HG03354 (cell line): ENCODE results near the gene HECTD4.

Experiments
- ATAC-seq: cut with Tn5 transposase; IDR thresholded peaks from one replicate; pipeline ENCODE4 v1.9.1; 2021; ENCODE audit warnings: mild to moderate bottlenecking; ENCODE audit not compliant: unreplicated experiment, poor library complexity, severe bottlenecking

The HECTD4 gene

GRCh38 chr12:112325622-112326207 is 56.5 kb downstream of the HECTD4 start:
- no peak for ATAC-seq

GRCh38 chr12:112325157-112325556 is 57.1 kb downstream of the HECTD4 start:
- no peak for ATAC-seq

GRCh38 chr12:112322882-112323547 is 59.2 kb downstream of the HECTD4 start:
- no peak for ATAC-seq

- no peak for ATAC-seq
Measured at GRCh38 chr12:112322441-112322840, 59.8 kb downstream of the HECTD4 start.

GRCh38 chr12:112321245-112321644 is 61.0 kb downstream of the HECTD4 start:
- no peak for ATAC-seq

DNA sequence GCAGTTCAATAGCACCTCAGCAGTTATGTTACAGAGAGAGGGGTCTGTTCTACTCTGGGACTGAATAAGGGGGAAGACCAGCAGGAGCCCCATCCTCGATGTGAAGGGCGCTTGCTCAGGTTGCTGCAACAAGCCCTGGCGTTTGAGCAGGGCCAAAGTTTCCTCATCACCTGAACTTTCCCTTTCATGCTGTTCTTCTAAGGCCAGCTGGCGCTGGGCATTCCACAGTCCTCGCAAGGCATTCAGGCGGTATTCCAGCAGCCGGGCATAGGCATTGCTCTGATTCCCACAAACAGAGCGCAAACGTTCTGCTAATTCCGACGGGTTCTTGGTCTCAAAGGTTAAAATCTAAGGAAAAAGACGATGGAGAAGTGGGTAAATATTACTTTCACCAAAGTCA is 62.8 kb downstream of the HECTD4 start:
- no peak for ATAC-seq

- no peak for ATAC-seq
Measured at GRCh38 chr12:112317481-112317880, 64.8 kb downstream of the HECTD4 start.

DNA sequence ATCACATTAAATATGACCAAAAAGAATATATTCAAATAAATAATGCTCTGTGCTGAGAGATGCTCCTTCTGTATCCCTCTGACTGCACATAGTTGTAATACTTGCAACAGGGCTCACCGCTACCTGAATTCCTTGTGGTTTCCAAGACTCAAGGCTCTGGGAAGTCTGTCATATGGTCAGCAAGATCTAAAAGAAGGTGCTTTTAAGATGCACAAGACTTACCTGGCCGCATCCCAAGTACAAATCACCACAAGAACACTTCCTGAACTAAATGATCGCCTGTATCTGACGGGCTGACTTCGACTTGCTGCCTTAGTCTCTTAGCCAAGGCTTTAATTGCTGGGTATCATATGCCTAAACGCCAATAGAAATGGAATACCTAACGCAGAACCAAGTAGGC is 67.2 kb downstream of the HECTD4 start:
- no peak for ATAC-seq

- ATAC-seq, result no peak
Measured at GRCh38 chr12:112309797-112310196, 72.4 kb downstream of the HECTD4 start.

- no peak for ATAC-seq
Measured at GRCh38 chr12:112308652-112309051, 73.6 kb downstream of the HECTD4 start.

GRCh38 chr12:112308161-112308560 is 74.1 kb downstream of the HECTD4 start:
- ATAC-seq, result no peak

DNA sequence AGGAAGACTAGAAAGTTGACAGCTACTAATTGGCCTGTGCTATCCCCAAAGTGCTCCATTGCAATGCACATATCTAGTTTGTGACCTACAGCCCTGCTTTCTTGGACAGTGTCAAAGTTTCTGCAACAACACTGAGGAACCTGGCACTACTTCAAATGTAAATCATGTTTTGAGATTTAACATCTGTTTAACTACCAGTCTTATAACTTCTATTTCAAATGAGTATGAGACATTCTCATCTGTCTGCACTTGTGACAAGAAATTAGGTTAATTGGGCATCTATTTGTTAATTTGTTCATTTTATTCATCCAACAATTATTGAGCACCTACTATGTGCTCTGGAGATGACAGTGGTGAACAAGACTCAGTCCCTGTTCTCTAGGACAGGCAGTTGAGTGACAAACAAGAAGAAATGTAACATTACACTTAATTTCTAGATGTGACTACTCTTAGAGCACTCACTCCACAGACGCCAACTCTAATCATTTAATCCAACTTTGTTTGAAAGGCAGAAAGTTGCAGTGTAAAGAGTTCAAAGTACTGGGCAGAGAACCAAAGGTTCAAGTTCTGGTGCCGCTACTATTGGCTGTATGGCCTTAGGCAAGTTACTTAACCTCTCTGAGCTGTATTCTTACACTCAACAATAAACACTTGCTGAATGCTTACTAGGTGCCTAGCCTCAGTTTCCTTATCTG is 74.8 kb downstream of the HECTD4 start:
- no peak for ATAC-seq

DNA sequence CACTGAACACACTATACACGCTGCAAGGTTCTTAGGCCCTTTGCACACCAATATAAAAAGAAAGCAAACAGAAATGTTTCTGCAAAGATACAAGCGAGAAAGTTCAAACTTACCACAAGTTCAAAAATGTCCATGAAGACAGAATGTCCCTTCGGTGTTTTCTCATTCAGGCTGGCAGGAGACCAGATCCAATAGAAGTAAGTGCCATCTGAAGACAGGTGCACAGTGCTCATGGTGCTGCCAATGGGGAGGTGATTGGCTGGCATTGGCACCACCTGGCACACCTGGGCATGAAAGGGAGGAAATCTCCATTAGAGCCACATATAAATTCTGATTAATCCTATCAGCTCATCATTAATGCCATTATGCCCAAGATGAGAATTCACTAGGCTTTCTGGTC is 76.3 kb downstream of the HECTD4 start:
- ATAC-seq, result no peak

- no peak for ATAC-seq
Measured at GRCh38 chr12:112304436-112304835, 77.8 kb downstream of the HECTD4 start.

GRCh38 chr12:112303799-112304198 is 78.4 kb downstream of the HECTD4 start:
- ATAC-seq, result no peak

DNA sequence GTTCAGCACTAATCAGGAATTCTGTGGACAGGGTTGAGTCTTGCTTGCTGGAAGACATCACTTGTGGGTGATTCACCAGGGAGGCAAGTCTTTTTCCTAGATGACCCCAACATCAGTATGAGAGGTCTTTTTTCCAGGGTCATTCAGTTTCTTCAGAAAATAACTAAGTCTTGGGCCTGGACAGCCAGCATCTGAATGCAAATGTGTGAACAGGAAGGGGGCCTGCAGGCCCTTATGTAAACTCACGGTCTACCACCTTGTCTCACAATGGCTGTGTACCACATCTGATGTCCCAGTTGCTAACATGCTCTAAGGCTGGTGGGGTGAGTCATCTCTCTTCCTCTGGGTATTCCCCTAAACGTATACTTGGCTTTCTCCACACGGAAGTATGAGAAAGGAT is 79.2 kb downstream of the HECTD4 start:
- ATAC-seq, result peak; percentile 100

GRCh38 chr12:112299704-112300103 is 82.5 kb downstream of the HECTD4 start:
- no peak for ATAC-seq

DNA sequence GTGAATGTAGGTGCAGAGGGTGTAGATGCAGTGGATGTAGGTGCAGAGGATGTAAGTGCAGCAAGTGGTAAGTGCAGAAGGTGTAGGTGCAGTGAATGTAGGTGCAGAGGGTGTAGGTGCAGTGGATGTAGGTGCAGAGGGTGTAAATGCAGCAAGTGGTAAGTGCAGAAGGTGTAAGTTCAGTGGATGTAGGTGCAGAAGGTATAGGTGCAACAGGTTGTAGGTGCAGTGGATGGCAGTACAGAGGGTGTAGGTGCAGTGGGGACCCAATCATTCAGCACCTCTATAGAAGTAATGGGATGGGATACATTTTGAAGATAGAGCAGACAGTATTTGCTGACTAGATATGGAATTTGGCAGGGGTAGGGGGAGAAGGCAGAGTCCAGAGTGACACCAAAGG is 85.0 kb downstream of the HECTD4 start:
- ATAC-seq, result no peak

DNA sequence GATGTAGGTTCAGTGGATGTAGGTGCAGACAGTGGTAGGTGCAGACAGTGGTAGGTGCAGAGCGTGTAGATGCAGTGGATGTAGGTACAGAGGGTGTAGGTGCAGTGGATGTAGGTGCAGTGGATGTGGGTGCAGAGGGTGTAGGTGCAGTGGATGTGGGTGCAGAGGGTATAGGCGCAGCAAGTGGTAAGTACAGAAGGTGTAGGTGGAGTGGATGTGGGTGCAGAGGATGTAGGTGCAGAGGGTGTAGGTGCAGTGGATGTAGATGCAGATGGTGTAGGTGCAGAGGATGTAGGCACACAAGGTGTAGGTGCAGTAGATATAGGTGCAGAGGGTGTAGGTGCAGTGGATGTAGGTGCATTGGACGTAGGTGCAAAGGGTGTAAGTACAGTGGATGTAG is 86.0 kb downstream of the HECTD4 start:
- ATAC-seq, result no peak

DNA sequence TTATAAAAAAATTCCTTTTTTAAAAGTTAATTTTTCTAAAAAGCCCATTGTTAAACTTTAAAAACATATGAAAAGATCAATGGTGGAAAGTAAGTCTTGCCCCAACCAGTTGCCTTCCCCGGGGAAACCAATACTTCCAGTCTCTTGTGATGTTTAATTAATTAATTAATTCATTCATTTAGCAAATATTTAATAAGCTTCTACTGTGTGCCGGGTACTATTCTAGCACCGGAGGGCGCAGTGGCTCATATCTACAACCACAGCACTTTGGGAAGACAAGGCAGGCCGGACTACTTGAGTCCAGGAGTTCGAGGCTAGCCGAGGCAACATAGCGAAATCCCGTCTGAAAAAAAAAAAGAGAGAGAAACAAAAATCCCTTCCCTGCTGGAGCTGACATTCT is 87.4 kb downstream of the HECTD4 start:
- no peak for ATAC-seq

DNA sequence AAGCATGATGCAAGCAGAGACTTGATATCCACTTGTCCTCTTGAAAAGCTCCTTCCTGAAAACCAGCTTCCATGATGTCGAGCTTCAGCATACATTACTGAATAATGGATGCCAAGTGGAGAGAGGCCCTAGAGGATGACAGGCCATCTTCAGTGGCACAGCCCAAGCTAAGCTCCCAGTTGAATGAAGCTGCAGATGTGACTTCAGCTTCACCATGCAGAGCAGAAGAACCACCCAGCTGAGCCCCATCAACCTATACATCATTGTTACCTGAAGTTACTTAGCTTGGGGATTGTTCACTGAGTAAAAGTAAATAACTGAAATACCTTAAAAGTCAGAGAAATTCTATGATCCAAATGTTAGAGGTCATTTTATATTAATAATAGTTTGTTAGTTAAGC is 93.6 kb downstream of the HECTD4 start:
- no peak for ATAC-seq
